ENCODE measurements around the gene RPS19BP1. TPM values are rescaled to one million over a fixed set of nuclear protein-coding genes. Genes with fewer than 3 reads are reported as not detected.
"Not testable (repeated sequence)": the region's sequence is repeated elsewhere in the genome, so short reads cannot be mapped to it uniquely, and the experiment has no call there.

RPS19BP1 gene
- total RNA-seq, 2 experiments from 2014 or later = 65.8 to 69.7 TPM

GRCh38 chr22:39508393-39508792, 24.2 kb downstream of the RPS19BP1 start:
- no peak overlapping the region for H3K4me3 Mint-ChIP-seq
- peaks cover 92% of the 10 kb centered on the region for H3K36me3 Mint-ChIP-seq (ENCODE audit: low read depth)
- H3K9me3 Mint-ChIP-seq = no peaks in the 10 kb centered on the region
- no peaks in the 10 kb centered on the region for H3K27me3 Mint-ChIP-seq
- H3K27me3 ChIP-seq (ENCODE audit: control insufficient read depth in 1 of 2, insufficient read depth in 2 of 2, low read length in 2 of 2) = no peaks in the 10 kb centered on the region
- no peak overlapping the region for H3K27ac Mint-ChIP-seq
- POLR2A ChIA-PET = no interaction called here
- H3K27ac ChIP-seq (ENCODE audit: low read depth in 1 of 2, low read length in 2 of 2) = no peak overlapping the region
- intact Hi-C loops (cut with DNase I, micrococcal nuclease) = loop anchor here in 1 of 2 experiments (10.0 kb wide), 1 partner anchor 264 kb away; the partner anchor contains the start of gene PDGFB
- ATAC-seq (ENCODE audit: poor library complexity) (no peak), DNase-seq (no peak)
- H3K4me1 Mint-ChIP-seq (ENCODE audit: low read depth) = peaks cover 46% of the 10 kb centered on the region
- H3K4me1 ChIP-seq (ENCODE audit: insufficient read depth, low read length) = peaks cover 24% of the 10 kb centered on the region
- TF ChIP-seq CTCF (IDR thresholded peaks at IDR 0.05) = no peak
- peaks cover 93% of the 10 kb centered on the region for H3K36me3 ChIP-seq (ENCODE audit: insufficient read depth, low read length)
- no peaks in the 10 kb centered on the region for H3K9me3 ChIP-seq (ENCODE audit: control insufficient read depth in 1 of 2, insufficient read depth in 1 of 2, low read length in 2 of 2)
- CTCF ChIA-PET = interaction anchor here (1.2 kb wide), 1 partner anchor 12 kb away, joined by 3 read pairs; no protein-coding TSS in a partner anchor
- H3K4me3 ChIP-seq (ENCODE audit: low read length) = no peak overlapping the region

GRCh38 chr22:39507021-39507420, 25.5 kb downstream of the RPS19BP1 start:
- intact Hi-C loops (cut with DNase I, micrococcal nuclease) = loop anchor here in 1 of 2 experiments (10.0 kb wide), 1 partner anchor 262 kb away; the partner anchor contains the start of gene PDGFB
- H3K27ac ChIP-seq (ENCODE audit: low read depth in 1 of 2, low read length in 2 of 2); H3K27me3 Mint-ChIP-seq; H3K4me3 ChIP-seq (ENCODE audit: low read length); ATAC-seq (ENCODE audit: poor library complexity); H3K27ac Mint-ChIP-seq; H3K4me3 Mint-ChIP-seq; H3K9me3 ChIP-seq (ENCODE audit: control insufficient read depth in 1 of 2, insufficient read depth in 1 of 2, low read length in 2 of 2); POLR2A ChIA-PET; H3K27me3 ChIP-seq (ENCODE audit: control insufficient read depth in 1 of 2, insufficient read depth in 2 of 2, low read length in 2 of 2); DNase-seq; CTCF ChIA-PET; H3K9me3 Mint-ChIP-seq: not testable (repeated sequence)
- H3K36me3 ChIP-seq (ENCODE audit: insufficient read depth, low read length) = peaks cover 80% of the 10 kb centered on the region
- H3K36me3 Mint-ChIP-seq (ENCODE audit: low read depth) = peaks cover 85% of the 10 kb centered on the region
- H3K4me1 Mint-ChIP-seq (ENCODE audit: low read depth) = peaks cover 57% of the 10 kb centered on the region
- H3K4me1 ChIP-seq (ENCODE audit: insufficient read depth, low read length) = peaks cover 34% of the 10 kb centered on the region

GRCh38 chr22:39504071-39504470, 28.5 kb downstream of the RPS19BP1 start:
- ATAC-seq (ENCODE audit: poor library complexity) = no peak
- Mint-ChIP-seq H3K9me3 (no peaks in the 10 kb centered on the region), H3K27me3 (no peaks in the 10 kb centered on the region), H3K36me3 (ENCODE audit: low read depth) (peaks cover 60% of the 10 kb centered on the region), H3K4me1 (ENCODE audit: low read depth) (peaks cover 55% of the 10 kb centered on the region), H3K27ac (peak overlapping the region; percentile 92), H3K4me3 (peak overlapping the region; percentile 99)
- no peak overlapping the region for H3K4me3 ChIP-seq (ENCODE audit: low read length)
- DNase-seq = no peak
- ChIA-PET POLR2A (interaction anchor here (0.6 to 4.1 kb wide), 3 partner anchors 16 to 506 kb away, joined by 3 to 69 read pairs (median 4); partner anchors contain the start of gene ATF4), CTCF (interaction anchor here (0.7 to 1.5 kb wide), 3 partner anchors 10 to 104 kb away, joined by 3 to 4 read pairs (median 3); partner anchors contain the start of gene TAB1)
- H3K27me3 ChIP-seq (ENCODE audit: control insufficient read depth in 1 of 2, insufficient read depth in 2 of 2, low read length in 2 of 2) = no peaks in the 10 kb centered on the region
- H3K27ac ChIP-seq (ENCODE audit: low read depth in 1 of 2, low read length in 2 of 2) = no peak overlapping the region
- TF ChIP-seq CTCF (IDR thresholded peaks at IDR 0.05) = no peak
- H3K36me3 ChIP-seq (ENCODE audit: insufficient read depth, low read length) = peaks cover 51% of the 10 kb centered on the region
- peaks cover 39% of the 10 kb centered on the region for H3K4me1 ChIP-seq (ENCODE audit: insufficient read depth, low read length)
- intact Hi-C loops (cut with DNase I, micrococcal nuclease) = loop anchor here in 1 of 2 experiments (5.0 to 10.0 kb wide), 2 partner anchors 102 to 259 kb away; partner anchors contain the start of gene PDGFB
- no peaks in the 10 kb centered on the region for H3K9me3 ChIP-seq (ENCODE audit: control insufficient read depth in 1 of 2, insufficient read depth in 1 of 2, low read length in 2 of 2)

Measured in CD4-positive, alpha-beta T cell (primary cell).